ENCODE data around the gene ANG. TPM values are rescaled to one million over a fixed set of nuclear protein-coding genes. Genes with fewer than 3 reads are reported as not detected.

The ANG gene
- polyA plus RNA-seq, 1 experiment: 5.1 TPM

- peaks cover 15% of the 10 kb centered on the region for H3K27me3 ChIP-seq (ENCODE audit: control insufficient read depth, insufficient read depth, low read length)
- no peaks in the 10 kb centered on the region for H3K9me3 ChIP-seq (ENCODE audit: control insufficient read depth, insufficient read depth, low read length)
- ChIA-PET POLR2A (no interaction called here), CTCF (no interaction called here)
- no peak overlapping the region for H3K27ac ChIP-seq (ENCODE audit: low read depth, low read length)
- H3K4me3 ChIP-seq (ENCODE audit: low read depth, low read length): no peak overlapping the region
- DNase-seq (ENCODE audit: low read depth, low spot score): no peak
- TF ChIP-seq, protein P1, sequence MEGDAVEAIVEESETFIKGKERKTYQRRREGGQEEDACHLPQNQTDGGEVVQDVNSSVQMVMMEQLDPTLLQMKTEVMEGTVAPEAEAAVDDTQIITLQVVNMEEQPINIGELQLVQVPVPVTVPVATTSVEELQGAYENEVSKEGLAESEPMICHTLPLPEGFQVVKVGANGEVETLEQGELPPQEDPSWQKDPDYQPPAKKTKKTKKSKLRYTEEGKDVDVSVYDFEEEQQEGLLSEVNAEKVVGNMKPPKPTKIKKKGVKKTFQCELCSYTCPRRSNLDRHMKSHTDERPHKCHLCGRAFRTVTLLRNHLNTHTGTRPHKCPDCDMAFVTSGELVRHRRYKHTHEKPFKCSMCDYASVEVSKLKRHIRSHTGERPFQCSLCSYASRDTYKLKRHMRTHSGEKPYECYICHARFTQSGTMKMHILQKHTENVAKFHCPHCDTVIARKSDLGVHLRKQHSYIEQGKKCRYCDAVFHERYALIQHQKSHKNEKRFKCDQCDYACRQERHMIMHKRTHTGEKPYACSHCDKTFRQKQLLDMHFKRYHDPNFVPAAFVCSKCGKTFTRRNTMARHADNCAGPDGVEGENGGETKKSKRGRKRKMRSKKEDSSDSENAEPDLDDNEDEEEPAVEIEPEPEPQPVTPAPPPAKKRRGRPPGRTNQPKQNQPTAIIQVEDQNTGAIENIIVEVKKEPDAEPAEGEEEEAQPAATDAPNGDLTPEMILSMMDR (IDR thresholded peaks at IDR 0.05; ENCODE audit: low read depth, low read length): no peak
Measured at GRCh38 chr14:20726531-20726930, 38.0 kb downstream of the ANG start.

GRCh38 chr14:20730891-20731290 lies 42.3 kb downstream of the ANG start:
- no peak for DNase-seq (ENCODE audit: low read depth, low spot score)
- ChIA-PET CTCF (no interaction called here), POLR2A (no interaction called here)
- TF ChIP-seq, protein P1 (IDR thresholded peaks at IDR 0.05; ENCODE audit: low read depth, low read length): no peak
- H3K4me3 ChIP-seq (ENCODE audit: low read depth, low read length): no peak overlapping the region
- no peaks in the 10 kb centered on the region for H3K27me3 ChIP-seq (ENCODE audit: control insufficient read depth, insufficient read depth, low read length)
- no peaks in the 10 kb centered on the region for H3K9me3 ChIP-seq (ENCODE audit: control insufficient read depth, insufficient read depth, low read length)
- no peak overlapping the region for H3K27ac ChIP-seq (ENCODE audit: low read depth, low read length)

DNA sequence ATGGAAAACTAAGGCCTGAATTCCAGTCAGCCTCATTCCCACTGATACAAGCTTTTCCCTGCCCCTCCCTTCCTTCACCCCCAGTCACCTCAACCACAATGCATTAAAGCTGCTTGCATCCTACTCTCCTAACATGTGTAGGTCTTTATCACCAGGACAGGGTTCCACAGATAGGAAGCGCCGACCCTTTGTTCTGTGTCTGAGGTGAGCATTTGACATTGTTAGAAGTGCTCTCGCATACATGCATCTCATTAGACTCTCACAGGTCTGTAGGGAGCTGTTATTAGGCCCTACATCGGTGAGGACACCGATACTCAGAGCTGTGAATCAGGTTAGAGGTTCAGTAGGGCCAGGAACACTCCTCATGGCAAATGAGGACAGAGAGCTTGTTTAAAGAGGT lies 43.9 kb downstream of the ANG start:
- TF ChIP-seq, protein P1 (IDR thresholded peaks at IDR 0.05; ENCODE audit: low read depth, low read length): no peak
- Histone ChIP-seq H3K27ac (ENCODE audit: low read depth, low read length) (no peak overlapping the region), H3K9me3 (ENCODE audit: control insufficient read depth, insufficient read depth, low read length) (no peaks in the 10 kb centered on the region), H3K4me3 (ENCODE audit: low read depth, low read length) (no peak overlapping the region), H3K27me3 (ENCODE audit: control insufficient read depth, insufficient read depth, low read length) (no peaks in the 10 kb centered on the region)
- CTCF ChIA-PET: no interaction called here
- POLR2A ChIA-PET: no interaction called here
- no peak for DNase-seq (ENCODE audit: low read depth, low spot score)

DNA sequence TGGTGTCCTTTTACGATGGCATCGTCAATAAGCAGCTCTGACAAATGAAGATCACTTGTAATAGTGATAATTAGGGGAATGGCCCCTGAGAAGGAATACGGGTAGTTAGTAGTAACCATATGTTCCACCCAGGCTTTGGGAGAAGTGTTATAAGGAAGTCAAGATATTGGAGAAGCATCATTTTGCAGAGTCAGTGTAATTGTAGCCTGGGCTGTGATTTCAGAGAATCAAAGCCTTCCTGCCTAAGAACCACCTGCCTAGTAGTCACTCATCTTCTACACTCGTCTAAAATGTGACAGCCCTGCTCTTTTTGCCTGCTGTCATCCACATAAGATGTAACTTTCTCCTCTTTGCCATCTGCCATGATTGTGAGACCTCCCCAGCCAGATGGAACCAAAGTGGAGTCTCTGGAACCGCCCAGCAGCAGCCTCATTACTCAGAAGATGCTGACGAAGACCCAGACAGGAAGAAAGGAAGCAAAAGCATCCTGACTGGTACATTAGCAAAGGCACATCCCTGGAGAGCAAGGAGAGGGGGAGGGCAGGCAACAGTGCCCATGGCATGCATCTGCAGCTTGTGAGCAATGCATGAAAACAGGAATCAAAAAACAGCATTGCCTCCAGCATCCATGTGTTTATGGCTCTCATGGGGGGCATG lies 44.5 kb downstream of the ANG start:
- Histone ChIP-seq H3K9me3 (ENCODE audit: control insufficient read depth, insufficient read depth, low read length) (no peaks in the 10 kb centered on the region), H3K27ac (ENCODE audit: low read depth, low read length) (no peak overlapping the region), H3K4me3 (ENCODE audit: low read depth, low read length) (no peak overlapping the region), H3K27me3 (ENCODE audit: control insufficient read depth, insufficient read depth, low read length) (no peaks in the 10 kb centered on the region)
- ChIA-PET POLR2A (no interaction called here), CTCF (no interaction called here)
- TF ChIP-seq, protein P1 (IDR thresholded peaks at IDR 0.05; ENCODE audit: low read depth, low read length): no peak
- DNase-seq (ENCODE audit: low read depth, low spot score): no peak

- ChIA-PET POLR2A (no interaction called here), CTCF (no interaction called here)
- TF ChIP-seq, protein P1 (IDR thresholded peaks at IDR 0.05; ENCODE audit: low read depth, low read length): no peak
- H3K27me3 ChIP-seq (ENCODE audit: control insufficient read depth, insufficient read depth, low read length): no peaks in the 10 kb centered on the region
- no peak overlapping the region for H3K27ac ChIP-seq (ENCODE audit: low read depth, low read length)
- H3K4me3 ChIP-seq (ENCODE audit: low read depth, low read length): no peak overlapping the region
- no peaks in the 10 kb centered on the region for H3K9me3 ChIP-seq (ENCODE audit: control insufficient read depth, insufficient read depth, low read length)
- no peak for DNase-seq (ENCODE audit: low read depth, low spot score)
Measured at GRCh38 chr14:20733684-20734429, 45.3 kb downstream of the ANG start.
